ENCODE measurements around the gene CACNA1D. TPM values are rescaled to one million over a fixed set of nuclear protein-coding genes. Genes with fewer than 3 reads are reported as not detected.

CACNA1D gene
- total and polyA plus RNA-seq, 2 donors (not counting 3 experiments of a cell fraction or from before 2014, with no cell fraction given), result 0.06 TPM; not detected in 1

DNA sequence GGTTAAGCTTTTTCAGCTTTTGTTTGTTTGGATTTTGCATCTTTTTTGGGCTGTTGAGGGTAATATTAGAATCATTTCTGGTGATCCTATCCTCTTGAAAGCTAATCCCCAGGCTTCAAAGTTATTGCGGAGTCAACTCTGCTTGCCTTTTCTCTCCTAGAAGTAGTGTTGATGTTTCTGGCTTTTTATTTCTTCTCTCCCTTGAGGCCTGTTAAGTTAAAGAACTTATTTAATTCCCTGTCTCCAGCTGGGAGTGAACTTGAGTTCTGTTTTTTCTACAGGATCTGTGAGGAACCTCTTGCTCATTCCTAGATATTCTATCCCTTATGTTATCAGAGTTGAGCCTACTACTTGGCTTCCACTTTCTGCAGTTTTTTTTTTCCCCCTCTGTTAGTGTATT lies 34.1 kb upstream of the CACNA1D start:
- Histone ChIP-seq H4K20me1 (replicated peaks; ENCODE audit: control insufficient read depth, extremely low read depth, insufficient read depth, low read length) (no peaks in the 10 kb centered on the region), H2AFZ (ENCODE audit: low read depth, low read length) (no peak overlapping the region), H3K4me1 (ENCODE audit: control insufficient read depth, extremely low read depth, insufficient read depth, low read length) (no peaks in the 10 kb centered on the region), H3K36me3 (ENCODE audit: control insufficient read depth in 2 of 2, extremely low read depth in 1 of 2, insufficient read depth in 2 of 2, low read length in 2 of 2) (no peaks in the 10 kb centered on the region), H3K4me2 (ENCODE audit: insufficient read depth, low read length) (no peak overlapping the region), H3K9ac (replicated peaks; ENCODE audit: extremely low read depth, insufficient read depth, low read length) (no peak overlapping the region), H3K27me3 (ENCODE audit: control insufficient read depth in 2 of 2, insufficient read depth in 2 of 2, low read length in 2 of 2) (peaks cover 0 to 6% of the 10 kb centered on the region in 2 experiments), H3K9me3 (replicated peaks; ENCODE audit: control insufficient read depth, insufficient read depth, low read length) (no peaks in the 10 kb centered on the region), H3K4me3 (replicated peaks in 1 of 3; ENCODE audit: insufficient read depth in 1 of 3, low read depth in 1 of 3, low read length in 3 of 3) (no peak overlapping the region), H3K79me2 (ENCODE audit: control insufficient read depth, insufficient read depth, low read length) (no peaks in the 10 kb centered on the region), H3K27ac (ENCODE audit: insufficient read depth, low read depth, low read length) (no peak overlapping the region), H3K9me1 (replicated peaks; ENCODE audit: control insufficient read depth, extremely low read depth, insufficient read depth, low read length) (no peaks in the 10 kb centered on the region)
- POLR2A ChIA-PET, result no interaction called here
- FAIRE-seq (no peak), DNase-seq (ENCODE audit: low read depth, low spot score) (no peak)
- dilution Hi-C loops (cut with MboI; ENCODE audit: extremely low pct_ligation_motif_present, low sequenced_read_pairs) (no loop called here), intact Hi-C loops (cut with micrococcal nuclease) (no loop called here)
- TF ChIP-seq CTCF (IDR thresholded peaks at IDR 0.05; ENCODE audit: extremely low read depth in 1 of 2, insufficient read depth in 1 of 2, low read depth in 1 of 2, low read length in 2 of 2) (no peak), JUN (IDR thresholded peaks at IDR 0.05; ENCODE audit: borderline replicate concordance, insufficient read depth, insufficient read length, low read depth) (no peak), FOS (IDR thresholded peaks at IDR 0.05; ENCODE audit: borderline replicate concordance, insufficient read depth, low read length) (no peak), POLR2AphosphoS5 (IDR thresholded peaks at IDR 0.05; ENCODE audit: insufficient read depth, low read depth, low read length) (no peak), POLR2A (IDR thresholded peaks at IDR 0.05; ENCODE audit: low read depth, low read length) (no peak), EZH2 (IDR thresholded peaks at IDR 0.05; ENCODE audit: borderline replicate concordance, low read depth, low read length, severe bottlenecking) (no peak), GATA2 (IDR thresholded peaks at IDR 0.05; ENCODE audit: insufficient read depth, insufficient read length, low read depth, low read length) (no peak), MAX (IDR thresholded peaks at IDR 0.05; ENCODE audit: insufficient read depth, insufficient read length) (no peak), MYC (IDR thresholded peaks at IDR 0.05; ENCODE audit: low read depth, low read length) (no peak)
- BruUV-seq (replicated peaks), result no TSS peak
- CTCF ChIA-PET, result interaction anchor here (0.6 kb wide), 1 partner anchor 39 kb away, joined by 4 read pairs; no protein-coding TSS in a partner anchor
